Motor neuron (in vitro differentiated cells): ENCODE measurements around the gene PNCK. TPM values are rescaled to one million over a fixed set of nuclear protein-coding genes. Genes with fewer than 3 reads are reported as not detected.
"Not testable (repeated sequence)": the region's sequence is repeated elsewhere in the genome, so short reads cannot be mapped to it uniquely, and the experiment has no call there.

Experiments used
- ATAC-seq, 8 experiments: fragments of 200-7000 bp; cut with Tn5 transposase; replicated peaks in 6 of 8; 2 replicates each; pipeline ENCODE4 v1.8.0; 2021; ENCODE audit warnings: mild to moderate bottlenecking in 8 of 8, moderate library complexity in 8 of 8
- H3K27ac ChIP-seq, 2 donors: fragments of 250-450 bp; sonication (Bioruptor Pico); 2 replicates each; pipeline ENCODE4 v1.9.0; 2021; ENCODE audit warnings: antibody characterized with exemption in 2 of 2, mild to moderate bottlenecking in 2 of 2, moderate library complexity in 1 of 2
- H3K4me1 ChIP-seq, 2 donors: fragments of 250-450 bp; sonication (Bioruptor Pico); replicated peaks in 1 of 2; 2 replicates each; pipeline ENCODE4 v1.6.1; 2021; ENCODE audit warnings: antibody characterized with exemption in 2 of 2, mild to moderate bottlenecking in 2 of 2, moderate library complexity in 1 of 2
- H3K4me3 ChIP-seq, 5 donors: fragments of 250-450 bp; sonication (Bioruptor Pico); 2 replicates each; pipeline ENCODE4 v1.9.0; 2021; ENCODE audit warnings: antibody characterized with exemption in 5 of 5, mild to moderate bottlenecking in 5 of 5, moderate library complexity in 4 of 5
- WGBS, 10 experiments: fragments of 450-650 bp; shearing (Covaris generic); methylation state at CpG; one replicate each; pipeline ENCODE4 v1.0.0; 2022; 5-methylcytosine and 5-hydroxymethylcytosine counted together
- in situ Hi-C, 9 experiments: fragments of 400-800 bp; cut with MboI; loops; one replicate each; pipeline ENCODE4 v1.15.0; 2021; ENCODE audit warnings: low sequenced_read_pairs in 9 of 9, low pct_unique_long_range_greater_than_20kb in 2 of 9; ENCODE audit not compliant: unreplicated experiment in 9 of 9
- total RNA-seq, 8 experiments: library from RNA; unstranded; fragments of 300-600 nt; gene quantifications; 2 replicates each; pipeline versions ENCODE4 v1.2.3 to v1.2.4, GENCODE V29; 2022

Gene PNCK
- total RNA-seq, 8 experiments from 2014 or later: 0.61 to 30.3 (median 10.6) TPM

- peak in 3 of 8 experiments; percentile 3 to 4 (median 4) for ATAC-seq
- WGBS, 10 experiments: no CpG with 5 or more reads among the region's 69 CpGs
- peak overlapping the region; percentile 71 to 77 for H3K27ac ChIP-seq
- peaks cover 32 to 40% of the 10 kb centered on the region in 2 donors for H3K4me1 ChIP-seq
- peak overlapping the region; percentile 38 to 71 (median 65) for H3K4me3 ChIP-seq
- in situ Hi-C loops: no loop called here
Measured at GRCh38 chrX:153688071-153688470, 14.5 kb upstream of the PNCK start.

GRCh38 chrX:153687121-153688039 lies 13.8 kb upstream of the PNCK start, which contains the start of gene SLC6A8:
Gene SLC6A8 (plus strand): TSS chrX:153687926. CDS start chrX:153688575, 649 bp downstream.
- peak; percentile 33 to 66 (median 38) for ATAC-seq
- in situ Hi-C loops: no loop called here
- peaks cover 32 to 40% of the 10 kb centered on the region in 2 donors for H3K4me1 ChIP-seq
- H3K27ac ChIP-seq: peak within 1 kb of the TSS; percentile 92 to 97
- peak within 1 kb of the TSS; percentile 49 to 71 (median 65) for H3K4me3 ChIP-seq
- 0% methylated on average over 1 of the region's 66 CpGs; no CpG with 5 or more reads in 9 of the 10 experiments for WGBS, 10 experiments

DNA sequence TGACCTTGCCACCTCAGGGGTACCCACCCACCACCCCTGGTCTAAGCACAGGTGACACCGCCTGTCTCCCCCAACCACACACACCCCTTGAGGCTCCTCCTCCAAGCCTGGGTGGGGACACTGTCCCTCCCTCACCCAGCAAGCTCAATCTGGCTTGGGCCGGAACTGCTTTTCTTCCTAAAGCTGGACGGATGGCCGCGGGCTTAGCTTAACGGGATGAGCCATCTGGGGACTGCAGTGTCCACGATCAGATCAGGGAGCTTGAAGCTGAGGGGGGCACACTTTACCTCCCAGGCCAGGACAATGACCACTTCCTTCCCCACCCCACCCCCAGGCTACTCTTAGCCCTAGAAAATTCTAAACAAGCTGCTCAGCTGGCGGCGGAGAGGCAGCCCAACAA lies 13.1 kb upstream of the PNCK start:
- in situ Hi-C loops: no loop called here
- peak in 6 of 8 experiments; percentile 18 to 51 (median 43) for ATAC-seq
- peak overlapping the region; percentile 92 to 97 for H3K27ac ChIP-seq
- H3K4me1 ChIP-seq: peaks cover 32 to 40% of the 10 kb centered on the region in 2 donors
- peak overlapping the region in 3 of 5 donors; percentile 8 to 71 (median 68) for H3K4me3 ChIP-seq
- no CpG with 5 or more reads among the region's 9 CpGs for WGBS, 10 experiments

DNA sequence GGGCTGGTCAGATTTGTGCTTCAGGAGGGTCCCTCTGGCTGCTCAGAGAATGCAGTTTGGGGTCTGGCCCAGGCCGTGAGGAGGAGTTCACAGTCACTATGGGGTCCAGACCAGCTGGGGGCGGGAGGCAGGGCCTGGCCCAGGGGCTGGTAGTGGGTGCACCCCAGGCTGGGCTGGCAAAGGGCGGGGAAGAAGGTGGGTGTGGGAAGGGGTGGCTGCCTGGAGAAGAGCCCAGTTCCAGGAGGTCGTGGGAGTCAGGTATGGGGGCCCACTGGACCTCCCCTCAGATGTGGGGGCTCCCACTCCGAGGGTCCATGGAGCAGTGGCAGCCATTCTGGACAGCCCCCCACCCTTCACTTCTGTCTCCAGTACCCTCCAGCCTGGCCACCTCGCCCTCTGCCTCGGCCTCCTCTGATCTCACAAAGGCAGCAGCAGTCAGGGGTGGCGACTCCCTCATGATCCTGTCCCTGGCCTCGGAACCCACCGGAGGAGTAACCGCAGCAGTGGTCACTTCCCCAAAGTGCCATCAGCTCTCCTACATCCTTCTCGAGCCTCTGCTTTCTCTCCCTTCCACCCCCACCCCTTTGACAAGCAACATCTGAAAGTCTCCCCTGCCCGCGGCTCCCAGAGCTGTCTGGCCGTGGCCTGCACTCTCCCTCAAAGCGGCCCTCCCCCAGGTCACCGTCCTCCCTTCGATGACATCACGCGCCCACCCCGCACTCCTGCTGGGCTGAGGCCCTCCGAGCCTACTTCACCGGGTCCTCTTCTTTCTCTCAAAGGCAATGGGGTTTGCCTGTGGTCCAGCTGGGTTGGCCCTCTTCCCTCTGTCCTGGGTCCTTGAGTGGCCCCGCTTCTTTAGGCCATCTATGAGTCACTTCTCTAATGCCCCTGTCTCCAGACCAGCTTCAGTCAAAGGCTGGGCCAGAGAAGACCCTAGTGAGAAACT lies 12.4 kb upstream of the PNCK start:
- Histone ChIP-seq H3K4me1 (peaks cover 32 to 40% of the 10 kb centered on the region in 2 donors), H3K4me3 (peak overlapping the region in 4 of 5 donors; percentile 14 to 71 (median 42)), H3K27ac (peak overlapping the region; percentile 92 to 97)
- in situ Hi-C loops: no loop called here
- 49% methylated on average over 4 of the region's 24 CpGs; no CpG with 5 or more reads in 9 of the 10 experiments for WGBS, 10 experiments
- peak in 5 of 8 experiments; percentile 33 to 54 (median 53) for ATAC-seq

- peak overlapping the region; percentile 92 to 97 for H3K27ac ChIP-seq
- in situ Hi-C loops: no loop called here
- H3K4me1 ChIP-seq: peaks cover 29 to 34% of the 10 kb centered on the region in 2 donors
- peak overlapping the region in 4 of 5 donors; percentile 10 to 71 (median 42) for H3K4me3 ChIP-seq
- peak in 1 of 8 experiments; percentile 0 for ATAC-seq
- 7% methylated on average over 3 of the region's 21 CpGs; no CpG with 5 or more reads in 9 of the 10 experiments for WGBS, 10 experiments
Measured at GRCh38 chrX:153685156-153685536, 11.5 kb upstream of the PNCK start.

DNA sequence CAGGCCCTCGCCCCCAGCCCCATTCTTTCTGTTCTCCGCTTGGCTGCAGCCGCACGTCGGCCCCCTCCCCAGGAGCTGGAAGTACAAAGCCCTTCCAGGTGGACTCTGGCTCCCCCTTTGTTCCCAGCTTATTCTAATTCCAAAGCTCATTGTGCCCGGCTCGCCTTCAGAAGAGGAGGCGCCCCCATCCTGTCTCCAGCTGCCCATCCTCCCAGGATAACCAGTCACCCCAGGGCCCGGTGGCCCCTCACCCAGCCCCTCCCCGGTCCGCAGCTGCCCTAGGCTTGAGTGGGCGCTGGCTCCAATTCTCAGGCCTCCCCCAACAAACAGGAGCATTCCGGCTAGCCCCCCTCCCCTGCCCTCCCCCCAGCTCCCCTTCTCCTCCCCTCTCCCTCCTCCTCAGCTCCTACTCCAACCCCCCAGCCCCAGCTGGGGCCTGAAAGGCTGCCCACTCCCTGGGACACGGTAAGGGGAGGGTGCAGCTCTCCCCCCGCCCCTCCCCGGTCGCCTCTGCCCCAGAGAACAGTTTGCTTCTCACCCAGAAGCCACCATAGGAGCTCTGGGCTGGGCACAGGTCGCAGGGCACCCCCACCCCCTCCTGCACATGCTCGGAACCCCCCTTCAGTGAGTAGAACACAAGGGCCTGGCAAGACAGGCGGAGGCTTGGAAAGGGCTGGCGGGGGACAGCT lies 11.0 kb upstream of the PNCK start:
- H3K4me3 ChIP-seq: peak overlapping the region in 4 of 5 donors; percentile 10 to 71 (median 42)
- 0% methylated on average over 1 of the region's 21 CpGs; no CpG with 5 or more reads in 9 of the 10 experiments for WGBS, 10 experiments
- H3K4me1 ChIP-seq: peaks cover 28 to 32% of the 10 kb centered on the region in 2 donors
- in situ Hi-C loops: no loop called here
- H3K27ac ChIP-seq: peak overlapping the region; percentile 92 to 97
- peak in 5 of 8 experiments; percentile 1 to 30 (median 17) for ATAC-seq

DNA sequence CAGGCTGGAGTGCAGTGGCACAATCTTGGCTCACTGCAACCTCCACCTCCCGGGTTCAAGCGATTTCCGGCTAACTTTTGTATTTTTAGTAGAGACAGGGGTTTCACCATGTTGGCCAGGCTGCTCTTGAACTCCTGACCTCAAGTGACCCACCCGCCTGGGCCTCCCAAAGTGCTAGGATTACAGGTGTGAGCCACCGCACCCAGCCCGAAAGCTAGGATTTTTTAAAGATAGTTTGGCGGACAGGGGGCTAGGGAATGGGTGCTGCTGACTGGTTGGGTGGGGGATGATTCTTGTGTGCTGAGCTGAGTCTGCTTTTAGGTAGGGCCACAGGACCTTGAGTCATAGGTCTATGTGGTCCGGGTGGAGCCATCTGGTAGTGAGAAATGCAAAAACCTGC lies 9.9 kb upstream of the PNCK start:
- in situ Hi-C loops, ATAC-seq, H3K4me3 ChIP-seq, H3K27ac ChIP-seq: not testable (repeated sequence)
- 80 to 90% (median 80%) methylated on average over 1 to 3 of the region's 8 CpGs; no CpG with 5 or more reads in 6 of the 10 experiments for WGBS, 10 experiments
- peaks cover 28 to 32% of the 10 kb centered on the region in 2 donors for H3K4me1 ChIP-seq

DNA sequence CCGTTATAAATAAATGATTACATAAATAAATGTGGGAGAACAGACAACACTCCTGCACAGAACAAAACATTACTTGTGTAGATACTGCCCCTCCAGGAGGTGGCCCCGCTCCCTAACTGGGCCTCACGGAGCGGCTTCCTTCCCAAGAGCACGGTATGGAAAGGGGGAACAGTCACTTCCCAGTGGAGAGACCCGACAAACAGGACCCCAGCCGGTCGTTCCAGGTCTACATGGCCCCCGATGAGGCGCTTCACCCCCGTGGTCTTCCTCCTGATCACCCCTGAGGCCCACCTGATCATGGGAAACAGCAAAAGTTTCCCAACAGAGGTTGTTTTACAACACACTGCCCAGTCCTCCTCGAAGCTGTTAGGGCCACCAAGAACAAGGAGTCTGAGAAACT lies 7.6 kb upstream of the PNCK start:
- in situ Hi-C loops: no loop called here
- no peak overlapping the region for H3K4me3 ChIP-seq
- H3K27ac ChIP-seq: no peak overlapping the region
- 0 to 85% (median 61%) methylated on average over 1 to 5 of the region's 12 CpGs; no CpG with 5 or more reads in 5 of the 10 experiments for whole genome bisulfite sequencing, 10 experiments
- no peak for ATAC-seq
- H3K4me1 ChIP-seq: peaks cover 22 to 24% of the 10 kb centered on the region in 2 donors

- peaks cover 0 to 11% of the 10 kb centered on the region in 2 donors for H3K4me1 ChIP-seq
Measured at GRCh38 chrX:153674219-153674851, 722 bp upstream of the PNCK start.

DNA sequence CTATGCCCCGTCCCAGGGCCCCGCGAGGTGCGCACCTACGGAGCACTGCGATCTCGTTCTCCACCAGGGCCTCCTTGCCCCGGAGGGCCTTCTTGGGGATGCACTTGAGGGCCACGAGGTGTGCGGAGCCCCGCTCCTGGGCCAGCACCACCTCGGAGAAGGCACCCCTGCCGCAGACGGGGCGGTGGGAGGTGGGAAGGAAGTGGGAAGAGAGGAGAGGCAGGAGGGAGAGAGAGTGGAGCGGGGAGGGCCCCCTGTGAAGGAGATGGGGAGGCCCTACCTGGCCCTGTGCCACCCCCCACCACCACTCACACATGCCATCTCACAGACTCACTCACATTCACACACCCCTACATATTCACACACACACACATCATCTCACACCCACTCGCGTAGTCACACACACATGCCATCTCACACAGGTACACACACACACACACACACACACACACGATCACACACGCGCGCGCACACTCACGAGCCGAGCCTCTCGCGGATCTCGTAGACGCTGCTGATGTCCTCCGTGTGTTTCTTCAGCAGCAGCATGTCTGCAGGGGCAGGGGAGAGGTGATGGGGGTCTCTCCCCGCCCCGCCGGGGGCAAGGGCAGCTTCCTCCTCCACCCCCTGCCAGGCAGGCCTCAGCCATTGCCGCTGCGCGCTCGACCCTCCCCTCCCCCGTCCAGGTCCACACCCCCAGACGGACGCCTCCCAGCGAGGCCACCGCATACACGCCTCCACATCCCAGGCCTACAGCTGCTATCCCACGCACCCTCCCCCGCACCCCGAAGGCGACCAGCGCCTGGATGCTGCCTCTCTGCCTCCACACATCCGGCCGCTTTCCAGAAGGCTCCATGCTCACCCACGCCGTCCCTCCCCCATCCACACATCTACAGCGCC lies 834 bp downstream of the PNCK start:
- Histone ChIP-seq H3K4me1 (peaks cover 0 to 14% of the 10 kb centered on the region in 2 donors), H3K27ac (peak overlapping the region; percentile 13 to 58), H3K4me3 (peak overlapping the region; percentile 12 to 31 (median 25))
- peak in 6 of 8 experiments; percentile 9 to 76 (median 70) for ATAC-seq
- no CpG with 5 or more reads among the region's 53 CpGs for WGBS, 10 experiments
- in situ Hi-C loops: loop anchor here in 3 of 9 experiments (25.0 kb wide), 2 partner anchors 110 to 135 kb away; no protein-coding TSS in a partner anchor

More at GRCh38 chrX:153674219-153674851, 722 bp upstream of the PNCK start:
- Histone ChIP-seq H3K27ac (no peak overlapping the region), H3K4me3 (no peak overlapping the region)
- ATAC-seq: no peak
- WGBS, 10 experiments: no CpG with 5 or more reads among the region's 27 CpGs
- in situ Hi-C loops: loop anchor here in 3 of 9 experiments (25.0 kb wide), 2 partner anchors 112 to 137 kb away; no protein-coding TSS in a partner anchor
